IMR-90 (cell line): ENCODE results near the gene CDC34. TPM values are rescaled to one million over a fixed set of nuclear protein-coding genes. Genes with fewer than 3 reads are reported as not detected.

Experiments
- ATAC-seq: fragments of 200-7000 bp; cut with Tn5 transposase; 2 replicates; pipeline ENCODE4 v1.9.1; 2020; ENCODE audit warnings: low read depth, mild to moderate bottlenecking, moderate library complexity
- BruUV-seq: library from RNA; stranded (reverse); fragments of 400-500 nt; replicated peaks from 2 replicates; lab custom pipeline; 2021; lab: Mats Ljungman, UMichigan
- CTCF ChIA-PET: fragments of 300-600 bp; formaldehyde crosslinking; extraction: SDS; loops from one replicate; lab custom pipeline; 2021; ENCODE audit warnings: antibody characterized with exemption; lab: Yijun Ruan, JAX
- POLR2A ChIA-PET: fragments of 300-600 bp; sonication (Branson Sonifier 250); formaldehyde crosslinking; loops from one replicate; lab custom pipeline; 2022; ENCODE audit warnings: antibody characterized with exemption; ENCODE audit not compliant: unreplicated experiment; lab: Charles Lee
- DNase-seq: peaks from one replicate; pipeline ENCODE4 v3.0.0; 2013
- H2AFZ ChIP-seq: replicated peaks from 2 replicates; pipeline ENCODE3; 2013; ENCODE audit warnings: low read length, mild to moderate bottlenecking; ENCODE audit not compliant: poor library complexity
- H2AK5ac ChIP-seq: 2 replicates; pipeline ENCODE4 v1.6.1; 2013; ENCODE audit warnings: low read depth, low read length, inconsistent platforms
- H2AK9ac ChIP-seq: replicated peaks from 2 replicates; pipeline ENCODE3; 2013; ENCODE audit warnings: mild to moderate bottlenecking, low read depth, low read length, moderate library complexity; ENCODE audit not compliant: poor library complexity
- H2BK120ac ChIP-seq: 2 replicates; pipeline ENCODE4 v1.6.1; 2013; ENCODE audit warnings: low read depth, low read length, inconsistent platforms
- H2BK15ac ChIP-seq: 3 replicates; pipeline ENCODE4 v1.6.1; 2013; ENCODE audit warnings: low read depth, low read length, inconsistent platforms
- H2BK20ac ChIP-seq: 2 replicates; pipeline ENCODE4 v1.6.1; 2013; ENCODE audit warnings: low read depth, mild to moderate bottlenecking, inconsistent platforms, low read length, moderate library complexity
- H2BK5ac ChIP-seq: 2 replicates; pipeline ENCODE4 v1.6.1; 2013; ENCODE audit warnings: mild to moderate bottlenecking, low read depth, low read length, inconsistent platforms; ENCODE audit not compliant: poor library complexity, severe bottlenecking
- H3K14ac ChIP-seq: replicated peaks from 2 replicates; pipeline ENCODE4 v1.6.1; 2013; ENCODE audit warnings: low read depth, low read length, inconsistent platforms
- H3K18ac ChIP-seq: 2 replicates; pipeline ENCODE4 v1.6.1; 2013; ENCODE audit warnings: low read depth, low read length, control low read depth
- H3K23ac ChIP-seq: 2 replicates; pipeline ENCODE4 v1.6.1; 2013; ENCODE audit warnings: low read depth, low read length, inconsistent platforms
- H3K27ac ChIP-seq: 2 replicates; pipeline ENCODE4 v1.5.1; 2013; ENCODE audit warnings: mild to moderate bottlenecking, control low read depth, low read length; ENCODE audit not compliant: insufficient read depth
- H3K27me3 ChIP-seq: 2 replicates; pipeline ENCODE4 v1.6.1; 2013; ENCODE audit warnings: low read length; ENCODE audit not compliant: control insufficient read depth, insufficient read depth
- H3K36me3 ChIP-seq: 2 replicates; pipeline ENCODE4 v1.6.1; 2013; ENCODE audit warnings: low read length, mixed read lengths; ENCODE audit not compliant: control insufficient read depth, insufficient read depth
- H3K4ac ChIP-seq: 2 replicates; pipeline ENCODE4 v1.6.1; 2013; ENCODE audit warnings: low read depth, low read length, inconsistent platforms
- H3K4me1 ChIP-seq: 2 replicates; pipeline ENCODE4 v1.6.1; 2013; ENCODE audit warnings: low read length, mixed read lengths; ENCODE audit not compliant: control insufficient read depth, insufficient read depth
- H3K4me2 ChIP-seq: 2 replicates; pipeline ENCODE4 v1.6.1; 2013; ENCODE audit warnings: low read depth, mild to moderate bottlenecking, control low read depth, low read length, moderate library complexity
- H3K4me3 ChIP-seq: 2 replicates; pipeline ENCODE4 v1.5.1; 2013; ENCODE audit warnings: low read depth, mild to moderate bottlenecking, control low read depth, low read length, moderate library complexity; ENCODE audit not compliant: insufficient read depth
- H3K56ac ChIP-seq: 2 replicates; pipeline ENCODE4 v1.6.1; 2013; ENCODE audit warnings: low read length, inconsistent platforms; ENCODE audit not compliant: insufficient read depth; ENCODE audit errors: extremely low read depth
- H3K79me1 ChIP-seq, 2 experiments: 2 replicates each; pipeline ENCODE4 v1.6.1; 2013; ENCODE audit warnings: low read length in 2 of 2, inconsistent platforms in 1 of 2, low read depth in 1 of 2
- H3K9ac ChIP-seq: 2 replicates; pipeline ENCODE4 v1.6.1; 2013; ENCODE audit warnings: low read depth, low read length, control low read depth
- H3K9me1 ChIP-seq: 2 replicates; pipeline ENCODE4 v1.6.1; 2013; ENCODE audit warnings: low read length, inconsistent platforms; ENCODE audit not compliant: insufficient read depth
- H3K9me3 ChIP-seq: 2 replicates; pipeline ENCODE4 v1.6.1; 2013; ENCODE audit warnings: low read length; ENCODE audit not compliant: control insufficient read depth, insufficient read depth
- H4K20me1 ChIP-seq: 2 replicates; pipeline ENCODE4 v1.6.1; 2013; ENCODE audit warnings: low read length, inconsistent platforms; ENCODE audit not compliant: insufficient read depth
- H4K5ac ChIP-seq: 2 replicates; pipeline ENCODE4 v1.6.1; 2013; ENCODE audit warnings: mild to moderate bottlenecking, low read depth, low read length, control low read depth
- H4K8ac ChIP-seq, 2 experiments: 2 replicates each; pipeline ENCODE4 v1.6.1; 2013; ENCODE audit warnings: low read depth in 2 of 2, low read length in 2 of 2, control low read depth in 1 of 2, inconsistent platforms in 1 of 2
- H4K91ac ChIP-seq: 2 replicates; pipeline ENCODE4 v1.6.1; 2013; ENCODE audit warnings: low read depth, low read length, inconsistent platforms; ENCODE audit not compliant: insufficient read depth
- MXI1 ChIP-seq: IDR thresholded peaks from 2 replicates; pipeline ENCODE4 v1.6.1; 2012; ENCODE audit warnings: low read depth, mild to moderate bottlenecking, low read length, moderate library complexity, borderline replicate concordance
- WGBS, 2 experiments: methylation state at CpG; one replicate each; pipeline versions ENCODE4 v1.1.5 to v1.1.7; 2013; ENCODE audit warnings: missing lambda C conversion rate in 2 of 2; ENCODE audit not compliant: insufficient read length in 1 of 2; ENCODE audit errors: extremely low coverage in 2 of 2; 5-methylcytosine and 5-hydroxymethylcytosine counted together
- dilution Hi-C: fragments of 300-500 bp; cut with HindIII; formaldehyde crosslinking; loops from one replicate; pipeline ENCODE4 v1.14.3; 2018; ENCODE audit warnings: low sequenced_read_pairs; ENCODE audit not compliant: unreplicated experiment
- in situ Hi-C: fragments of 300-500 bp; cut with MboI; formaldehyde crosslinking; loops from 3 replicates; pipeline ENCODE4 v1.14.3; 2019; ENCODE audit warnings: low sequenced_read_pairs, inconsistent platforms, mixed read lengths
- intact Hi-C: fragments of 100-400 bp; cut with micrococcal nuclease; formaldehyde crosslinking; loops from 2 replicates; pipeline ENCODE4 v1.10.0; 2022
- polyA plus RNA-seq, 3 experiments: library from polyadenylated mRNA; depleted of rRNA; stranded (reverse); fragments of >200 nt; gene quantifications; 2 replicates each; pipeline ENCODE4 v1.2.3, GENCODE V29; 2012; ENCODE audit warnings: low replicate concordance in 1 of 3
- total RNA-seq: library from RNA; depleted of rRNA; stranded (reverse); fragments of >200 nt; gene quantifications from 2 replicates; pipeline ENCODE4 v1.2.3, GENCODE V29; 2012
- TF ChIP-seq, protein P1 (sequence below): conservative IDR thresholded peaks from 2 replicates; pipeline ENCODE4 v1.5.1; 2012; ENCODE audit warnings: mild to moderate bottlenecking, low read depth, low read length, improper control_type of control experiment

The CDC34 gene
- total and polyA plus RNA-seq, 2 of the 4 experiments (the other 2 are of a cell fraction): 35.7 to 68.9 TPM

DNA sequence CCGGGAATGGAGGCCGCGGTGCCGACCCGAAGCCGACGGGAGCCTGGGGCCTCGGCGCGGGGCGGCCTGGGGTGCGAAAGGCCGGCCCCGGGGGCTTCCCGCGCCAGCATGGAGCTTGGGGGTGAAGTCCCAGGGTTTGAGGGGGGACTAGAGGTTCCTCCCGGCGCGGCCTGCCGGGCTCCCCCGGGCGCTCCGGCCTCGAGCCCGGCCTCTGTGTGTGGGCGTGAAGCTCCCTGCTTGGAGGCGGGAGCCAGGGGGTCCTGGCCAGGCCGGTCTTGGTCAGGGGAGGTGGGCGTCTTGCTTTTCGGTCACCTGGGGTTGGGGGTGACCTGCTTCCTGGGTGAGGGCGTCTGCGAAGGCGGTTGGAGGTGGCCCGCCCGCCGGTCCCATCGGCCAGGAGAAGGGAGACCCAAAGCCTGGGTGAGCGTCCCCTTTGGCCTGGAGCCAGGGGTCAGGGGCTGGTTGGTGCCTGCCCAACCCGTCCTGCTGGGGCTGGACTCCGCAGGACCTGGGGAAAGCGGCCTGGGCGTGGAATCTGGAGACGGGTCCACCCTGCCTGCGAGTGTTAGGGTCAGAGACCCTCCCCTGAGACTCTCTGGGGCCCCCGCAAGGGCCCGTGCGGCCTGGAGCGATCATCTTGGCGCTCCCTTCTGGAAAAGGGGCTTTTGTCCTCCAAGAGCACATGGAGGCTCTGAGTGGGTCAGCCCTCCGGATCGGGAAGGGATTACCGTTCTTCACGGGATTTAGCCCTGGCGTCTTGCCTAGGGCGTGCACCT, 41.4 kb downstream of the CDC34 start:
- H3K18ac ChIP-seq: no peak overlapping the region
- ChIA-PET CTCF (no interaction called here), POLR2A (no interaction called here)
- peak overlapping the region; percentile 47; the same call in 1 of the 2 replicates for H4K91ac ChIP-seq
- H3K36me3 ChIP-seq: no peaks in the 10 kb centered on the region
- ATAC-seq (peak; percentile 12), DNase-seq (peak; percentile 56)
- TF ChIP-seq, protein P1, sequence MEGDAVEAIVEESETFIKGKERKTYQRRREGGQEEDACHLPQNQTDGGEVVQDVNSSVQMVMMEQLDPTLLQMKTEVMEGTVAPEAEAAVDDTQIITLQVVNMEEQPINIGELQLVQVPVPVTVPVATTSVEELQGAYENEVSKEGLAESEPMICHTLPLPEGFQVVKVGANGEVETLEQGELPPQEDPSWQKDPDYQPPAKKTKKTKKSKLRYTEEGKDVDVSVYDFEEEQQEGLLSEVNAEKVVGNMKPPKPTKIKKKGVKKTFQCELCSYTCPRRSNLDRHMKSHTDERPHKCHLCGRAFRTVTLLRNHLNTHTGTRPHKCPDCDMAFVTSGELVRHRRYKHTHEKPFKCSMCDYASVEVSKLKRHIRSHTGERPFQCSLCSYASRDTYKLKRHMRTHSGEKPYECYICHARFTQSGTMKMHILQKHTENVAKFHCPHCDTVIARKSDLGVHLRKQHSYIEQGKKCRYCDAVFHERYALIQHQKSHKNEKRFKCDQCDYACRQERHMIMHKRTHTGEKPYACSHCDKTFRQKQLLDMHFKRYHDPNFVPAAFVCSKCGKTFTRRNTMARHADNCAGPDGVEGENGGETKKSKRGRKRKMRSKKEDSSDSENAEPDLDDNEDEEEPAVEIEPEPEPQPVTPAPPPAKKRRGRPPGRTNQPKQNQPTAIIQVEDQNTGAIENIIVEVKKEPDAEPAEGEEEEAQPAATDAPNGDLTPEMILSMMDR: no peak
- TF ChIP-seq MXI1: peak; percentile 78; the same call in 1 of the 2 replicates
- H3K9me3 ChIP-seq: no peaks in the 10 kb centered on the region
- H3K4me2 ChIP-seq: peak overlapping the region; percentile 93
- peak overlapping the region; percentile 79 for H3K23ac ChIP-seq
- H3K56ac ChIP-seq: 0 out of 2 replicates have a peak overlapping the region, but pooled peaks have one; percentile 4
- peak overlapping the region; percentile 59 for H2BK5ac ChIP-seq
- 0% methylated on average over 11 of the region's 55 CpGs; no CpG with 5 or more reads in 1 of the 2 experiments for WGBS, 2 experiments
- H2AK9ac ChIP-seq: peak overlapping the region; percentile 99
- peaks cover 26% of the 10 kb centered on the region for H3K4me1 ChIP-seq
- peak overlapping the region; percentile 71 for H3K4ac ChIP-seq
- H4K20me1 ChIP-seq: peaks cover 49% of the 10 kb centered on the region
- H4K8ac ChIP-seq: peak overlapping the region; percentile 50 to 77; a peak in 1 of 4 replicates
- H2BK120ac ChIP-seq: no peak overlapping the region
- in situ Hi-C loops: no loop called here
- H2AFZ ChIP-seq: peak overlapping the region; percentile 90
- H3K27me3 ChIP-seq: no peaks in the 10 kb centered on the region
- H2AK5ac ChIP-seq: peak overlapping the region; percentile 74
- H4K5ac ChIP-seq: no peak overlapping the region
- no peak overlapping the region for H2BK15ac ChIP-seq
- H3K79me1 ChIP-seq: peaks cover 0 to 48% of the 10 kb centered on the region in 2 experiments; a peak in 2 of 4 replicates
- H2BK20ac ChIP-seq: no peak overlapping the region
- dilution Hi-C loops: no loop called here
- peak overlapping the region; percentile 58 for H3K14ac ChIP-seq
- peak overlapping the region; percentile 66 for H3K9ac ChIP-seq
- H3K27ac ChIP-seq: peak overlapping the region; percentile 70
- BruUV-seq: no TSS peak
- peak overlapping the region; percentile 72 for H3K4me3 ChIP-seq
- intact Hi-C loops: no loop called here
- H3K9me1 ChIP-seq: peaks cover 11% of the 10 kb centered on the region; the same call in 1 of the 2 replicates
